A549 (cell line): ENCODE data around the gene MPC2.

Experiments
- CTCF ChIP-seq: fragments of >200 bp; sonication (Bioruptor Twin); formaldehyde crosslinking; IDR thresholded peaks from 3 replicates; pipeline ENCODE4 v1.5.1; 2016
- POLR2A ChIP-seq: IDR thresholded peaks from 2 replicates; pipeline ENCODE4 v1.6.1; 2012; ENCODE audit warnings: mild to moderate bottlenecking, low read length
- ZFP36 ChIP-seq: fragments of 450-650 bp; IDR thresholded peaks from 2 replicates; pipeline ENCODE4 v1.6.1; 2014; ENCODE audit warnings: borderline replicate concordance; ENCODE audit not compliant: partially characterized antibody
- ZSCAN20 ChIP-seq: fragments of 250-450 bp; sonication (Bioruptor Pico); IDR thresholded peaks from 2 replicates; pipeline ENCODE4 v1.8.0; 2022; ENCODE audit warnings: mild to moderate bottlenecking, moderate library complexity

GRCh38 chr1:167928457-167928852, 8.4 kb downstream of the MPC2 start:
- TF ChIP-seq POLR2A: no peak
- no peak for TF ChIP-seq ZSCAN20 (CRISPR knock-in tag)
- no peak for TF ChIP-seq ZFP36
- TF ChIP-seq CTCF: no peak
